Stimulated activated memory B cell treated with anti-CD40 and anti-IgM and Interleukin-4, amounts not matched to agents 10 μg/mL and 1 μg/mL and 100 μg/mL, for 72 hours (primary cell): Measurements from ENCODE around the gene ADPRHL1.
"Not testable (repeated sequence)": the region's sequence is repeated elsewhere in the genome, so short reads cannot be mapped to it uniquely, and the experiment has no call there.

Experiments
- ATAC-seq: fragments of 150-1000 bp; cut with Tn5 transposase; 2 replicates; pipeline ENCODE4 v1.10.0; 2021
- H3K27ac Mint-ChIP-seq: one replicate; pipeline ENCODE4 v1.8.0; 2022; ENCODE audit warnings: mild to moderate bottlenecking, mixed read lengths
- H3K27me3 Mint-ChIP-seq: one replicate; pipeline ENCODE4 v1.8.0; 2022; ENCODE audit warnings: mixed read lengths
- H3K36me3 Mint-ChIP-seq: one replicate; pipeline ENCODE4 v1.8.0; 2022; ENCODE audit warnings: mixed read lengths
- H3K4me1 Mint-ChIP-seq: one replicate; pipeline ENCODE4 v1.8.0; 2022; ENCODE audit warnings: mixed read lengths
- H3K4me3 Mint-ChIP-seq: one replicate; pipeline ENCODE4 v1.8.0; 2022; ENCODE audit warnings: mild to moderate bottlenecking, moderate library complexity, mixed read lengths
- H3K9me3 Mint-ChIP-seq: one replicate; pipeline ENCODE4 v1.8.0; 2022; ENCODE audit warnings: mixed read lengths

The ADPRHL1 gene

GRCh38 chr13:113488283-113488682 lies 35.0 kb upstream of the ADPRHL1 start:
- Mint-ChIP-seq H3K27me3 (no peaks in the 10 kb centered on the region), H3K4me1 (peaks cover 58% of the 10 kb centered on the region), H3K9me3 (no peaks in the 10 kb centered on the region), H3K4me3 (no peak overlapping the region), H3K36me3 (peaks cover 4% of the 10 kb centered on the region), H3K27ac (no peak overlapping the region)
- no peak for ATAC-seq

GRCh38 chr13:113486698-113487097 lies 33.4 kb upstream of the ADPRHL1 start:
- Mint-ChIP-seq H3K36me3 (peaks cover 6% of the 10 kb centered on the region), H3K4me3 (no peak overlapping the region), H3K27ac (no peak overlapping the region), H3K4me1 (peaks cover 48% of the 10 kb centered on the region), H3K27me3 (no peaks in the 10 kb centered on the region), H3K9me3 (no peaks in the 10 kb centered on the region)
- no peak for ATAC-seq

- ATAC-seq, result no peak
- Mint-ChIP-seq H3K27me3 (no peaks in the 10 kb centered on the region), H3K27ac (no peak overlapping the region), H3K4me1 (peaks cover 43% of the 10 kb centered on the region), H3K36me3 (peaks cover 6% of the 10 kb centered on the region), H3K4me3 (no peak overlapping the region), H3K9me3 (no peaks in the 10 kb centered on the region)
These were observed 32.3 kb upstream of the ADPRHL1 start for GRCh38 chr13:113485545-113485944.

- H3K4me3 Mint-ChIP-seq, result no peak overlapping the region
- H3K4me1 Mint-ChIP-seq, result peaks cover 30% of the 10 kb centered on the region
- H3K27ac Mint-ChIP-seq, result no peak overlapping the region
- H3K9me3 Mint-ChIP-seq, result no peaks in the 10 kb centered on the region
- ATAC-seq, result no peak
- peaks cover 23% of the 10 kb centered on the region for H3K36me3 Mint-ChIP-seq
- H3K27me3 Mint-ChIP-seq, result no peaks in the 10 kb centered on the region
These were observed 30.4 kb upstream of the ADPRHL1 start for GRCh38 chr13:113483504-113484293.

- Mint-ChIP-seq H3K4me1 (peaks cover 24% of the 10 kb centered on the region), H3K27me3 (no peaks in the 10 kb centered on the region), H3K4me3 (no peak overlapping the region), H3K27ac (no peak overlapping the region), H3K9me3 (no peaks in the 10 kb centered on the region), H3K36me3 (peaks cover 29% of the 10 kb centered on the region)
- no peak for ATAC-seq
These were observed 29.8 kb upstream of the ADPRHL1 start for GRCh38 chr13:113483081-113483480.

- peaks cover 6% of the 10 kb centered on the region for H3K4me1 Mint-ChIP-seq
- H3K27ac Mint-ChIP-seq, result no peak overlapping the region
- no peaks in the 10 kb centered on the region for H3K9me3 Mint-ChIP-seq
- H3K36me3 Mint-ChIP-seq, result peaks cover 67% of the 10 kb centered on the region
- no peaks in the 10 kb centered on the region for H3K27me3 Mint-ChIP-seq
- H3K4me3 Mint-ChIP-seq, result no peak overlapping the region
- no peak for ATAC-seq
These were observed 25.9 kb upstream of the ADPRHL1 start for GRCh38 chr13:113479179-113479578.

- H3K27ac Mint-ChIP-seq, result no peak overlapping the region
These were observed 24.4 kb upstream of the ADPRHL1 start for GRCh38 chr13:113477724-113478123.

GRCh38 chr13:113476811-113477210 lies 23.5 kb upstream of the ADPRHL1 start:
- no peaks in the 10 kb centered on the region for H3K9me3 Mint-ChIP-seq
- no peak for ATAC-seq
- H3K36me3 Mint-ChIP-seq, result peaks cover 84% of the 10 kb centered on the region
- no peaks in the 10 kb centered on the region for H3K4me1 Mint-ChIP-seq
- no peaks in the 10 kb centered on the region for H3K27me3 Mint-ChIP-seq
- no peak overlapping the region for H3K4me3 Mint-ChIP-seq
- no peak overlapping the region for H3K27ac Mint-ChIP-seq

More at GRCh38 chr13:113477724-113478123, 24.4 kb upstream of the ADPRHL1 start:
- Mint-ChIP-seq H3K4me3 (no peak overlapping the region), H3K4me1 (no peaks in the 10 kb centered on the region), H3K9me3 (no peaks in the 10 kb centered on the region), H3K36me3 (peaks cover 75% of the 10 kb centered on the region), H3K27me3 (no peaks in the 10 kb centered on the region)
- ATAC-seq, result no peak

- H3K36me3 Mint-ChIP-seq, result peaks cover 93% of the 10 kb centered on the region
- no peaks in the 10 kb centered on the region for H3K27me3 Mint-ChIP-seq
- H3K4me3 Mint-ChIP-seq, result no peak overlapping the region
- H3K27ac Mint-ChIP-seq, result no peak overlapping the region
- H3K4me1 Mint-ChIP-seq, result no peaks in the 10 kb centered on the region
- no peak for ATAC-seq
- H3K9me3 Mint-ChIP-seq, result no peaks in the 10 kb centered on the region
These were observed 22.6 kb upstream of the ADPRHL1 start for GRCh38 chr13:113475911-113476310.

GRCh38 chr13:113475280-113475679 lies 22.0 kb upstream of the ADPRHL1 start:
- H3K4me1 Mint-ChIP-seq, result no peaks in the 10 kb centered on the region
- H3K4me3 Mint-ChIP-seq, result no peak overlapping the region
- H3K27ac Mint-ChIP-seq, result no peak overlapping the region
- ATAC-seq, result no peak
- no peaks in the 10 kb centered on the region for H3K9me3 Mint-ChIP-seq
- no peaks in the 10 kb centered on the region for H3K27me3 Mint-ChIP-seq
- H3K36me3 Mint-ChIP-seq, result peaks cover 99% of the 10 kb centered on the region

GRCh38 chr13:113474179-113474578 lies 20.9 kb upstream of the ADPRHL1 start:
- Mint-ChIP-seq H3K9me3 (no peaks in the 10 kb centered on the region), H3K36me3 (peaks cover 99% of the 10 kb centered on the region), H3K4me3 (no peak overlapping the region), H3K4me1 (no peaks in the 10 kb centered on the region), H3K27ac (no peak overlapping the region), H3K27me3 (no peaks in the 10 kb centered on the region)
- ATAC-seq, result no peak

GRCh38 chr13:113472355-113473025 lies 19.2 kb upstream of the ADPRHL1 start:
- no peak overlapping the region for H3K4me3 Mint-ChIP-seq
- no peaks in the 10 kb centered on the region for H3K4me1 Mint-ChIP-seq
- no peaks in the 10 kb centered on the region for H3K9me3 Mint-ChIP-seq
- no peak overlapping the region for H3K27ac Mint-ChIP-seq
- H3K27me3 Mint-ChIP-seq, result no peaks in the 10 kb centered on the region
- ATAC-seq, result no peak
- H3K36me3 Mint-ChIP-seq, result peaks cover 96% of the 10 kb centered on the region

- no peak overlapping the region for H3K4me3 Mint-ChIP-seq
- H3K27me3 Mint-ChIP-seq, result no peaks in the 10 kb centered on the region
- ATAC-seq, result no peak
- H3K27ac Mint-ChIP-seq, result no peak overlapping the region
- no peaks in the 10 kb centered on the region for H3K4me1 Mint-ChIP-seq
- no peaks in the 10 kb centered on the region for H3K9me3 Mint-ChIP-seq
- H3K36me3 Mint-ChIP-seq, result peaks cover 90% of the 10 kb centered on the region
These were observed 18.6 kb upstream of the ADPRHL1 start for GRCh38 chr13:113471844-113472243.

- ATAC-seq, H3K9me3 Mint-ChIP-seq, H3K4me1 Mint-ChIP-seq, H3K27me3 Mint-ChIP-seq, H3K27ac Mint-ChIP-seq, H3K4me3 Mint-ChIP-seq: not testable (repeated sequence)
- peaks cover 78% of the 10 kb centered on the region for H3K36me3 Mint-ChIP-seq
These were observed 17.4 kb upstream of the ADPRHL1 start for GRCh38 chr13:113470635-113471163.

- no peak for ATAC-seq
- Mint-ChIP-seq H3K27me3 (no peaks in the 10 kb centered on the region), H3K4me1 (no peaks in the 10 kb centered on the region), H3K4me3 (no peak overlapping the region), H3K36me3 (peaks cover 72% of the 10 kb centered on the region), H3K27ac (no peak overlapping the region), H3K9me3 (no peaks in the 10 kb centered on the region)
These were observed 16.8 kb upstream of the ADPRHL1 start for GRCh38 chr13:113470073-113470472.

GRCh38 chr13:113469582-113469981 lies 16.3 kb upstream of the ADPRHL1 start:
- ATAC-seq, result no peak
- Mint-ChIP-seq H3K27ac (no peak overlapping the region), H3K9me3 (no peaks in the 10 kb centered on the region), H3K27me3 (no peaks in the 10 kb centered on the region), H3K36me3 (peaks cover 67% of the 10 kb centered on the region), H3K4me1 (no peaks in the 10 kb centered on the region), H3K4me3 (no peak overlapping the region)
